AG04449 (cell line): ENCODE data around the gene FANK1.
"Not testable (repeated sequence)": the region's sequence is repeated elsewhere in the genome, so short reads cannot be mapped to it uniquely, and the experiment has no call there.

Experiments used
- CTCF ChIA-PET: fragments of 350-600 bp; formaldehyde crosslinking; extraction: SDS; loops from one replicate; lab custom pipeline; 2021; ENCODE audit warnings: antibody characterized with exemption; lab: Yijun Ruan, JAX
- POLR2A ChIA-PET: fragments of 400-600, 350-600 bp; formaldehyde crosslinking; extraction: SDS; loops from one replicate; lab custom pipeline; 2020; ENCODE audit warnings: antibody characterized with exemption, inconsistent platforms; lab: Yijun Ruan, JAX
- DNase-seq: peaks from one replicate; pipeline ENCODE4 v3.0.0-alpha.2; 2010; ENCODE audit warnings: low read depth, low spot score
- H3K4me3 ChIP-seq: 2 replicates; pipeline ENCODE4 v1.5.1; 2011; ENCODE audit warnings: low read depth, mild to moderate bottlenecking, control low read depth, low read length
- CTCF ChIP-seq: IDR thresholded peaks from one replicate; pipeline ENCODE4 v1.5.1; 2011; ENCODE audit warnings: mild to moderate bottlenecking, moderate library complexity, low read length, control low read depth, inconsistent platforms; ENCODE audit not compliant: insufficient read depth; ENCODE audit errors: missing control alignments

FANK1 gene

GRCh38 chr10:125911145-125911544 lies 14.8 kb downstream of the FANK1 start:
- POLR2A ChIA-PET = no interaction called here
- no peak for TF ChIP-seq CTCF
- DNase-seq = no peak
- CTCF ChIA-PET = no interaction called here
- H3K4me3 ChIP-seq = no peak overlapping the region

- POLR2A ChIA-PET = no interaction called here
- H3K4me3 ChIP-seq = no peak overlapping the region
- CTCF ChIA-PET = no interaction called here
- no peak for DNase-seq
- no peak for TF ChIP-seq CTCF
Observed at GRCh38 chr10:125911990-125912389, 15.6 kb downstream of the FANK1 start.

- CTCF ChIA-PET, DNase-seq, POLR2A ChIA-PET, H3K4me3 ChIP-seq: not testable (repeated sequence)
Observed at GRCh38 chr10:125913277-125913676, 16.9 kb downstream of the FANK1 start.

GRCh38 chr10:125916977-125917376 lies 20.6 kb downstream of the FANK1 start:
- ChIA-PET POLR2A (no interaction called here), CTCF (no interaction called here)
- no peak for DNase-seq
- TF ChIP-seq CTCF = no peak
- H3K4me3 ChIP-seq = no peak overlapping the region

GRCh38 chr10:125917704-125918361 lies 21.5 kb downstream of the FANK1 start:
- POLR2A ChIA-PET, CTCF ChIA-PET, H3K4me3 ChIP-seq, DNase-seq: not testable (repeated sequence)

- H3K4me3 ChIP-seq, DNase-seq, POLR2A ChIA-PET, CTCF ChIA-PET: not testable (repeated sequence)
Observed at GRCh38 chr10:125921643-125922306, 25.4 kb downstream of the FANK1 start.

GRCh38 chr10:125925262-125925834 lies 29.0 kb downstream of the FANK1 start:
- CTCF ChIA-PET = interaction anchor here (1.4 kb wide), 1 partner anchor 9 kb away, joined by 4 read pairs; no protein-coding TSS in a partner anchor
- H3K4me3 ChIP-seq = no peak overlapping the region
- TF ChIP-seq CTCF = no peak
- DNase-seq = no peak
- POLR2A ChIA-PET = no interaction called here
